NCI-H2029 (cell line): Measurements from ENCODE around the gene SLC16A3.
A peak's percentile ranks its signal among the peaks of the same experiment; 100 is the strongest.

ENCODE experiments used
- DNase-seq: peaks from one replicate; lab custom pipeline; 2025; lab: John Stamatoyannopoulos, UW

Gene SLC16A3

DNA sequence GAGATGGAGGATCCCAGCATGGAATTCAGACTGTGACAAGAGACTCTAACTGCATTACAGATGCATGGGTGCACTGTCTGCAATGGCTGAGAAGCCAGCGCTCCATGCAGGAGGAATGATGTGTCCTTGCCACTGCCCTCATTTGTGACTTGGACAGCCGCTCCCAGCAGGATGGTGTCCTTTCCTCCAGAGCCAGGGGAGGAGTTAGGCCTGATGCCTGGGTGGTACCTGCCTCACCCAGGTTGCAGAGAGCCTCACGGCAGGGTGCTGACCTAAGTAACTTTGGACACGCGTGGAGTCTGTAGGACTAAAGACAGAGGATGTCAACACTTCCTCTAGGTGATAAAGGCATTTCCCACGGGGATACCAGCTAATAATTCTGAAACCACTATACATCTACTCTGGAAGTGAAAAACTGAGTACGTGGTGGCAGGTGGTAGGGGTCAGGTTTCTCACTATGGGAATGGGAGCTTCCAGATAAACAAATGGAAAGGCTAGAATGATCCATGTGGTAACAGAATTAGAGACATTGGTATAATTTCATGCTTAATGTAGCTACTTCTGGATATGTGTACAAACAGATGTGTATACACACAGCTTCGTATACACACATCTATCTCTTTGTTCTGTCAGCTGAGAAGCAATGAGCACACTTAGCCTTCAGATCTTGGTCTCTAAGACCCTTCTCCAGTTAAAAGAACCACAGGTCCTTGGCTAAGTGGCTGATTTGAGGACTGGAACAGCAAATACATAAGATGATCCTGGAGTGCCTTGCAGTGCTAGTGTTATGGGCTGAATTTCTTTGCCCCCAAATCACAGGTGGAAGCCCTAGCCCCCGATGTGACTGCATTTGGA, 58.4 kb downstream of the SLC16A3 start:
- DNase-seq, result no peak

DNA sequence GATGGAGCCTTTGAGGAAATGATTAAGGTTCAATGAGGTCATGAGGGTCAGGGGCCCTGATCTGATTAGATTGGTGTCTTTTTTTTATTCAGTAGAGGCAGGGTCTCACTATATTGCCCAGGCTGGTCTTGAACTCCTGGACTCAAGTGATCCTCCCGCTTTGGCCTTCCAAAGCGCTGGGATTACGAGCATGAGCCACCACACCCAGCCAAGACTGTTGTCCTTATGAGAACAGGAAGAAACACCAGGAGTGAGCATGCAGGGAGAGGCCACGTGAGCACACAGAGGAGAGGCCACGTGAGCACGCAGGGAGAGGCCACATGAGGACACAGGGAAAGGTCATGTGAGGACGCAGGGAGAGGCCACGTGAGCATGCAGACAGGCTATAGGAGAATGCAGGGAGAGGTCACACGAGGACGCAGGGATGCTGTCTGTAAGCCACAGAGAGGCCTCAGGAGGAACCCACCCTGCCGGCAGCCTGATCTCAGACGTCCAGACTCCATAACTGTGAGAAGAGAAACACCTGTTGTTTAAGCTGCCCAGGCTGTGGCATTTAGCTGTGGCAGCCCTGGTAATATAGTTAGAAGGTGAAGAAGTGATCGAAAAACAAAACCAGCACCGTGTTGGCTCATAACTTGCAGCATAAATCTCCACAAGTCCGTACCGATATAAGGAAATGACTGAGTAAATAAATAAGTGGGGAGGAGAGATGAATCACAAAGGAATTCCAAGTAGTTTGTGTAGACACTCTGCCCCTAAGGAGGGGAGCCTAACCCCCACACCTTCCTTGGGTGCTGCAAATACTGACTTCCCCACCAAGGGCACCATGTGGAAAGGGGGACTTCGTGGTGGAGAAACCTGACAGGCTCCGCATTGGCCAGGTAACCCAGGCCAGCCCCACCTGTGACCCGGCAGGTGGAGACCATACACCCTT, 59.3 kb downstream of the SLC16A3 start:
- peak; percentile 99 for DNase-seq
